K562 (cell line): ENCODE data around the gene TRMT2A. TPM values are rescaled to one million over a fixed set of nuclear protein-coding genes. Genes with fewer than 3 reads are reported as not detected.
A peak's percentile ranks its signal among the peaks of the same experiment; 100 is the strongest.

Experiments used
- EZH2 ChIP-seq: IDR thresholded peaks from 2 replicates; pipeline ENCODE4 v1.6.1; 2012; ENCODE audit warnings: low read depth, mild to moderate bottlenecking, inconsistent platforms, low read length, borderline replicate concordance
- MTA2 ChIP-seq: fragments of 450-650 bp; IDR thresholded peaks from 2 replicates; pipeline ENCODE4 v1.6.1; 2016; ENCODE audit warnings: low read depth
- NFYB ChIP-seq: IDR thresholded peaks from 2 replicates; pipeline ENCODE4 v1.6.1; 2011; ENCODE audit warnings: mild to moderate bottlenecking, moderate library complexity; ENCODE audit not compliant: insufficient read length; ENCODE audit errors: extremely low read depth
- ZNF324 ChIP-seq: fragments of 250-450 bp; sonication (Bioruptor Pico); IDR thresholded peaks from 2 replicates; pipeline ENCODE4 v1.4.0; 2020; ENCODE audit warnings: mild to moderate bottlenecking
- ZNF444 ChIP-seq: fragments of 250-450 bp; sonication (Bioruptor Pico); IDR thresholded peaks from 2 replicates; pipeline ENCODE4 v1.4.0; 2020; ENCODE audit warnings: mild to moderate bottlenecking, moderate library complexity
- ZNF507 ChIP-seq: conservative IDR thresholded peaks from 2 replicates; pipeline ENCODE4 v1.6.1; 2017; ENCODE audit warnings: missing genetic modification characterization, missing compliant biosample characterization
- polyA plus RNA-seq, 8 experiments: library from polyadenylated mRNA; depleted of rRNA in 4 of 8; stranded (reverse) in 5 of 8; unstranded in 3 of 8; fragments of >200 nt; fragmentation: Nextera tagmentation in 2 of 8; fragmentation: Illumina TruSeq in 1 of 8; extraction: Ambion mirVana in 2 of 8; extraction: Trizol in 1 of 8; gene quantifications; 2 replicates each; pipeline versions ENCODE4 v1.2.1 to v1.2.3, GENCODE V29; 2011 to 2014; ENCODE audit warnings: inconsistent platforms in 1 of 8, missing spikeins in 1 of 8
- total RNA-seq, 7 experiments: library from RNA; depleted of rRNA in 6 of 7; stranded (reverse); fragments of >200 nt in 6 of 7; fragmentation: Illumina TruSeq in 2 of 7; extraction: Trizol in 2 of 7; gene quantifications; 2 replicates each; pipeline versions ENCODE4 v1.2.1 to v1.2.3, GENCODE V29; 2011 to 2021; ENCODE audit warnings: low replicate concordance in 1 of 7
- TF ChIP-seq, protein P1 (sequence below): fragments of 450-650 bp; IDR thresholded peaks from 2 replicates; pipeline ENCODE4 v1.6.1; 2016; ENCODE audit warnings: mild to moderate bottlenecking, moderate library complexity
- TF ChIP-seq, protein P2 (sequence below): fragments of 450-650 bp; IDR thresholded peaks from 2 replicates; pipeline ENCODE4 v1.6.1; 2016; ENCODE audit warnings: mild to moderate bottlenecking
- TF ChIP-seq, protein P3 (sequence below): fragments of 250-450 bp; sonication (Bioruptor Pico); IDR thresholded peaks from 2 replicates; pipeline ENCODE4 v1.8.0; 2022; ENCODE audit warnings: moderate library complexity, mild to moderate bottlenecking, inconsistent platforms
- TF ChIP-seq, protein P4 (sequence below), 2 experiments: fragments of 450-650 bp in 1 of 2; sonication (generic) in 1 of 2; formaldehyde crosslinking in 1 of 2; IDR thresholded peaks in 1 of 2; conservative IDR thresholded peaks in 1 of 2; 2 replicates each; pipeline versions ENCODE4 v1.6.1 to v1.8.1; 2016 to 2023; ENCODE audit warnings: mild to moderate bottlenecking in 2 of 2, moderate library complexity in 2 of 2, inconsistent platforms in 1 of 2, missing genetic modification reagents in 1 of 2

TRMT2A gene
- total and polyA plus RNA-seq, 9 of the 15 experiments (the other 6 are each of a cell fraction or from before 2014, with no cell fraction given) = 1.6 to 265 (median 140) TPM

DNA sequence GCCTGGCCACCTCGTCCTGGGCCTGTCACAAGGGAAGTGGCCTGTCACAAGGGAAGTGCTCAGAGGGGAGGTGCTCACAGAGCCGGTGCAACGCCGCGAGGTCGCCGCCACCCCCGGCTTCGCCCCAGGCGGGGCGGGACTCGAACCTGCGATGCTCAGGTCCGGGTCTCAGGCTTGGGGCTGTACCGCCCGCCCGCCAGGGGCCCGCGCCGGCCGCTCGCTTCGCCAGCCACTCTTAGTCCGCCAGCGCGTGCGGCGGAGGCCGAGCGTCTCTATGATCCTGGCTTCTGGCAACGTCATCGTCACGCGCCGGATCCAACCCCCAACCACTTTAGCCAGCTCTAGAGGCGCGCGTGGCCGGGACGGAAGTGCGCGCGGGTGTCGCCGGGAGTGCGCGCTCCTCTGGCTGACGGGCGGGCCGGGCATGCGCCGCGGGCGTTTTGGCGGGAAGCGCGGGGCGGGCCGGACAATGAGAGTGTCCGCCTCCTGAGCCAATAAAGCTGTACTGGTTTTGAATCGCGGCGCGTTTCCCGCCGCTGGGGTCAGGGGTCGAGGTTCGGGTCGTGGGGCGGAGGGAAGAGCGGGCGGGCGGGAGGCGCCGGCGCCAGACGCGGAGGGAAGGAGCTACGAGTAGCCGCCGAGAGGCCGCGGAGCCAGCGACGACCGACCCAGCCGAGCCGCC lies at the start of gene TRMT2A (continued):
- TF ChIP-seq, protein P1, sequence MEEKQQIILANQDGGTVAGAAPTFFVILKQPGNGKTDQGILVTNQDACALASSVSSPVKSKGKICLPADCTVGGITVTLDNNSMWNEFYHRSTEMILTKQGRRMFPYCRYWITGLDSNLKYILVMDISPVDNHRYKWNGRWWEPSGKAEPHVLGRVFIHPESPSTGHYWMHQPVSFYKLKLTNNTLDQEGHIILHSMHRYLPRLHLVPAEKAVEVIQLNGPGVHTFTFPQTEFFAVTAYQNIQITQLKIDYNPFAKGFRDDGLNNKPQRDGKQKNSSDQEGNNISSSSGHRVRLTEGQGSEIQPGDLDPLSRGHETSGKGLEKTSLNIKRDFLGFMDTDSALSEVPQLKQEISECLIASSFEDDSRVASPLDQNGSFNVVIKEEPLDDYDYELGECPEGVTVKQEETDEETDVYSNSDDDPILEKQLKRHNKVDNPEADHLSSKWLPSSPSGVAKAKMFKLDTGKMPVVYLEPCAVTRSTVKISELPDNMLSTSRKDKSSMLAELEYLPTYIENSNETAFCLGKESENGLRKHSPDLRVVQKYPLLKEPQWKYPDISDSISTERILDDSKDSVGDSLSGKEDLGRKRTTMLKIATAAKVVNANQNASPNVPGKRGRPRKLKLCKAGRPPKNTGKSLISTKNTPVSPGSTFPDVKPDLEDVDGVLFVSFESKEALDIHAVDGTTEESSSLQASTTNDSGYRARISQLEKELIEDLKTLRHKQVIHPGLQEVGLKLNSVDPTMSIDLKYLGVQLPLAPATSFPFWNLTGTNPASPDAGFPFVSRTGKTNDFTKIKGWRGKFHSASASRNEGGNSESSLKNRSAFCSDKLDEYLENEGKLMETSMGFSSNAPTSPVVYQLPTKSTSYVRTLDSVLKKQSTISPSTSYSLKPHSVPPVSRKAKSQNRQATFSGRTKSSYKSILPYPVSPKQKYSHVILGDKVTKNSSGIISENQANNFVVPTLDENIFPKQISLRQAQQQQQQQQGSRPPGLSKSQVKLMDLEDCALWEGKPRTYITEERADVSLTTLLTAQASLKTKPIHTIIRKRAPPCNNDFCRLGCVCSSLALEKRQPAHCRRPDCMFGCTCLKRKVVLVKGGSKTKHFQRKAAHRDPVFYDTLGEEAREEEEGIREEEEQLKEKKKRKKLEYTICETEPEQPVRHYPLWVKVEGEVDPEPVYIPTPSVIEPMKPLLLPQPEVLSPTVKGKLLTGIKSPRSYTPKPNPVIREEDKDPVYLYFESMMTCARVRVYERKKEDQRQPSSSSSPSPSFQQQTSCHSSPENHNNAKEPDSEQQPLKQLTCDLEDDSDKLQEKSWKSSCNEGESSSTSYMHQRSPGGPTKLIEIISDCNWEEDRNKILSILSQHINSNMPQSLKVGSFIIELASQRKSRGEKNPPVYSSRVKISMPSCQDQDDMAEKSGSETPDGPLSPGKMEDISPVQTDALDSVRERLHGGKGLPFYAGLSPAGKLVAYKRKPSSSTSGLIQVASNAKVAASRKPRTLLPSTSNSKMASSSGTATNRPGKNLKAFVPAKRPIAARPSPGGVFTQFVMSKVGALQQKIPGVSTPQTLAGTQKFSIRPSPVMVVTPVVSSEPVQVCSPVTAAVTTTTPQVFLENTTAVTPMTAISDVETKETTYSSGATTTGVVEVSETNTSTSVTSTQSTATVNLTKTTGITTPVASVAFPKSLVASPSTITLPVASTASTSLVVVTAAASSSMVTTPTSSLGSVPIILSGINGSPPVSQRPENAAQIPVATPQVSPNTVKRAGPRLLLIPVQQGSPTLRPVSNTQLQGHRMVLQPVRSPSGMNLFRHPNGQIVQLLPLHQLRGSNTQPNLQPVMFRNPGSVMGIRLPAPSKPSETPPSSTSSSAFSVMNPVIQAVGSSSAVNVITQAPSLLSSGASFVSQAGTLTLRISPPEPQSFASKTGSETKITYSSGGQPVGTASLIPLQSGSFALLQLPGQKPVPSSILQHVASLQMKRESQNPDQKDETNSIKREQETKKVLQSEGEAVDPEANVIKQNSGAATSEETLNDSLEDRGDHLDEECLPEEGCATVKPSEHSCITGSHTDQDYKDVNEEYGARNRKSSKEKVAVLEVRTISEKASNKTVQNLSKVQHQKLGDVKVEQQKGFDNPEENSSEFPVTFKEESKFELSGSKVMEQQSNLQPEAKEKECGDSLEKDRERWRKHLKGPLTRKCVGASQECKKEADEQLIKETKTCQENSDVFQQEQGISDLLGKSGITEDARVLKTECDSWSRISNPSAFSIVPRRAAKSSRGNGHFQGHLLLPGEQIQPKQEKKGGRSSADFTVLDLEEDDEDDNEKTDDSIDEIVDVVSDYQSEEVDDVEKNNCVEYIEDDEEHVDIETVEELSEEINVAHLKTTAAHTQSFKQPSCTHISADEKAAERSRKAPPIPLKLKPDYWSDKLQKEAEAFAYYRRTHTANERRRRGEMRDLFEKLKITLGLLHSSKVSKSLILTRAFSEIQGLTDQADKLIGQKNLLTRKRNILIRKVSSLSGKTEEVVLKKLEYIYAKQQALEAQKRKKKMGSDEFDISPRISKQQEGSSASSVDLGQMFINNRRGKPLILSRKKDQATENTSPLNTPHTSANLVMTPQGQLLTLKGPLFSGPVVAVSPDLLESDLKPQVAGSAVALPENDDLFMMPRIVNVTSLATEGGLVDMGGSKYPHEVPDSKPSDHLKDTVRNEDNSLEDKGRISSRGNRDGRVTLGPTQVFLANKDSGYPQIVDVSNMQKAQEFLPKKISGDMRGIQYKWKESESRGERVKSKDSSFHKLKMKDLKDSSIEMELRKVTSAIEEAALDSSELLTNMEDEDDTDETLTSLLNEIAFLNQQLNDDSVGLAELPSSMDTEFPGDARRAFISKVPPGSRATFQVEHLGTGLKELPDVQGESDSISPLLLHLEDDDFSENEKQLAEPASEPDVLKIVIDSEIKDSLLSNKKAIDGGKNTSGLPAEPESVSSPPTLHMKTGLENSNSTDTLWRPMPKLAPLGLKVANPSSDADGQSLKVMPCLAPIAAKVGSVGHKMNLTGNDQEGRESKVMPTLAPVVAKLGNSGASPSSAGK = no peak
- TF ChIP-seq EZH2 (no peak), ZNF507 (tag) (no peak), ZNF444 (CRISPR knock-in tag) (no peak), ZNF324 (CRISPR knock-in tag) (no peak), NFYB (no peak), MTA2 (no peak)
- TF ChIP-seq, protein P2, sequence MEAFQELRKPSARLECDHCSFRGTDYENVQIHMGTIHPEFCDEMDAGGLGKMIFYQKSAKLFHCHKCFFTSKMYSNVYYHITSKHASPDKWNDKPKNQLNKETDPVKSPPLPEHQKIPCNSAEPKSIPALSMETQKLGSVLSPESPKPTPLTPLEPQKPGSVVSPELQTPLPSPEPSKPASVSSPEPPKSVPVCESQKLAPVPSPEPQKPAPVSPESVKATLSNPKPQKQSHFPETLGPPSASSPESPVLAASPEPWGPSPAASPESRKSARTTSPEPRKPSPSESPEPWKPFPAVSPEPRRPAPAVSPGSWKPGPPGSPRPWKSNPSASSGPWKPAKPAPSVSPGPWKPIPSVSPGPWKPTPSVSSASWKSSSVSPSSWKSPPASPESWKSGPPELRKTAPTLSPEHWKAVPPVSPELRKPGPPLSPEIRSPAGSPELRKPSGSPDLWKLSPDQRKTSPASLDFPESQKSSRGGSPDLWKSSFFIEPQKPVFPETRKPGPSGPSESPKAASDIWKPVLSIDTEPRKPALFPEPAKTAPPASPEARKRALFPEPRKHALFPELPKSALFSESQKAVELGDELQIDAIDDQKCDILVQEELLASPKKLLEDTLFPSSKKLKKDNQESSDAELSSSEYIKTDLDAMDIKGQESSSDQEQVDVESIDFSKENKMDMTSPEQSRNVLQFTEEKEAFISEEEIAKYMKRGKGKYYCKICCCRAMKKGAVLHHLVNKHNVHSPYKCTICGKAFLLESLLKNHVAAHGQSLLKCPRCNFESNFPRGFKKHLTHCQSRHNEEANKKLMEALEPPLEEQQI = no peak
- TF ChIP-seq, protein P3, sequence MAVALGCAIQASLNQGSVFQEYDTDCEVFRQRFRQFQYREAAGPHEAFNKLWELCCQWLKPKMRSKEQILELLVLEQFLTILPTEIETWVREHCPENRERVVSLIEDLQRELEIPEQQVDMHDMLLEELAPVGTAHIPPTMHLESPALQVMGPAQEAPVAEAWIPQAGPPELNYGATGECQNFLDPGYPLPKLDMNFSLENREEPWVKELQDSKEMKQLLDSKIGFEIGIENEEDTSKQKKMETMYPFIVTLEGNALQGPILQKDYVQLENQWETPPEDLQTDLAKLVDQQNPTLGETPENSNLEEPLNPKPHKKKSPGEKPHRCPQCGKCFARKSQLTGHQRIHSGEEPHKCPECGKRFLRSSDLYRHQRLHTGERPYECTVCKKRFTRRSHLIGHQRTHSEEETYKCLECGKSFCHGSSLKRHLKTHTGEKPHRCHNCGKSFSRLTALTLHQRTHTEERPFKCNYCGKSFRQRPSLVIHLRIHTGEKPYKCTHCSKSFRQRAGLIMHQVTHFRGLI (CRISPR knock-in tag) = no peak
- TF ChIP-seq, protein P4, sequence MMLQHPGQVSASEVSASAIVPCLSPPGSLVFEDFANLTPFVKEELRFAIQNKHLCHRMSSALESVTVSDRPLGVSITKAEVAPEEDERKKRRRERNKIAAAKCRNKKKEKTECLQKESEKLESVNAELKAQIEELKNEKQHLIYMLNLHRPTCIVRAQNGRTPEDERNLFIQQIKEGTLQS (IDR thresholded peaks at IDR 0.05) = no peak
- TF ChIP-seq, protein P4 (CRISPR knock-in tag; conservative IDR thresholded peaks at IDR 0.05) = peak; percentile 99
